Activated naive CD8-positive, alpha-beta T cell treated with anti-CD3 and anti-CD28 coated beads, Interleukin-2, amount 50 U/mL, for 16 hours (primary cell): ENCODE results near the gene FRMD8.

ENCODE experiments used
- DNase-seq: peaks from one replicate; pipeline ENCODE4 v3.0.0-alpha.2; 2020; ENCODE audit warnings: low read depth, low spot score

The FRMD8 gene

GRCh38 chr11:65425105-65425970, 38.9 kb downstream of the FRMD8 start:
- peak; percentile 70 for DNase-seq

- no peak for DNase-seq
Measured at GRCh38 chr11:65425971-65426838, 39.8 kb downstream of the FRMD8 start.

GRCh38 chr11:65426839-65427690, 40.6 kb downstream of the FRMD8 start:
- no peak for DNase-seq

GRCh38 chr11:65427691-65428577, 41.5 kb downstream of the FRMD8 start:
- DNase-seq = no peak

- no peak for DNase-seq
Measured at GRCh38 chr11:65428578-65429067, 42.2 kb downstream of the FRMD8 start.

GRCh38 chr11:65429068-65429681, 42.7 kb downstream of the FRMD8 start:
- no peak for DNase-seq

- no peak for DNase-seq
Measured at GRCh38 chr11:65429724-65430405, 43.4 kb downstream of the FRMD8 start.

- no peak for DNase-seq
Measured at GRCh38 chr11:65430406-65431217, 44.2 kb downstream of the FRMD8 start.

- no peak for DNase-seq
Measured at GRCh38 chr11:65431451-65432099, 45.1 kb downstream of the FRMD8 start.

GRCh38 chr11:65432100-65432650, 45.7 kb downstream of the FRMD8 start:
- DNase-seq = no peak

GRCh38 chr11:65432686-65433582, 46.5 kb downstream of the FRMD8 start:
- DNase-seq = no peak

- DNase-seq = no peak
Measured at GRCh38 chr11:65433657-65434056, 47.2 kb downstream of the FRMD8 start.

GRCh38 chr11:65434057-65434666, 47.7 kb downstream of the FRMD8 start:
- DNase-seq = no peak

- no peak for DNase-seq
Measured at GRCh38 chr11:65434667-65435410, 48.4 kb downstream of the FRMD8 start.

GRCh38 chr11:65435411-65435931, 49.0 kb downstream of the FRMD8 start:
- DNase-seq = no peak
